Fibroblast of the aortic adventitia (primary cell): Measurements from ENCODE around the gene GMPS. TPM values are rescaled to one million over a fixed set of nuclear protein-coding genes. Genes with fewer than 3 reads are reported as not detected.
A peak's percentile ranks its signal among the peaks of the same experiment; 100 is the strongest.

ENCODE experiments used
- DNase-seq: peaks from one replicate; pipeline ENCODE4 v3.0.0-alpha.2; 2010; ENCODE audit warnings: low read depth
- H3K4me3 ChIP-seq: 2 replicates; pipeline ENCODE4 v1.5.1; 2011; ENCODE audit warnings: low read depth, mild to moderate bottlenecking, control low read depth, low read length, moderate library complexity
- total RNA-seq: library from RNA; depleted of rRNA; stranded (reverse); fragments of >200 nt; gene quantifications from 2 replicates; pipeline ENCODE4 v1.2.3, GENCODE V29; 2012; ENCODE audit warnings: low replicate concordance
- TF ChIP-seq, protein P1 (sequence below): IDR thresholded peaks from 2 replicates; pipeline ENCODE4 v1.5.1; 2011; ENCODE audit warnings: mild to moderate bottlenecking, low read length, control low read depth, inconsistent platforms; ENCODE audit not compliant: insufficient read depth

Gene GMPS
- total RNA-seq, 1 donor, result 87.5 TPM

GRCh38 chr3:155991212-155991611, 120.8 kb downstream of the GMPS start:
- peak; percentile 21 for DNase-seq
- TF ChIP-seq, protein P1, sequence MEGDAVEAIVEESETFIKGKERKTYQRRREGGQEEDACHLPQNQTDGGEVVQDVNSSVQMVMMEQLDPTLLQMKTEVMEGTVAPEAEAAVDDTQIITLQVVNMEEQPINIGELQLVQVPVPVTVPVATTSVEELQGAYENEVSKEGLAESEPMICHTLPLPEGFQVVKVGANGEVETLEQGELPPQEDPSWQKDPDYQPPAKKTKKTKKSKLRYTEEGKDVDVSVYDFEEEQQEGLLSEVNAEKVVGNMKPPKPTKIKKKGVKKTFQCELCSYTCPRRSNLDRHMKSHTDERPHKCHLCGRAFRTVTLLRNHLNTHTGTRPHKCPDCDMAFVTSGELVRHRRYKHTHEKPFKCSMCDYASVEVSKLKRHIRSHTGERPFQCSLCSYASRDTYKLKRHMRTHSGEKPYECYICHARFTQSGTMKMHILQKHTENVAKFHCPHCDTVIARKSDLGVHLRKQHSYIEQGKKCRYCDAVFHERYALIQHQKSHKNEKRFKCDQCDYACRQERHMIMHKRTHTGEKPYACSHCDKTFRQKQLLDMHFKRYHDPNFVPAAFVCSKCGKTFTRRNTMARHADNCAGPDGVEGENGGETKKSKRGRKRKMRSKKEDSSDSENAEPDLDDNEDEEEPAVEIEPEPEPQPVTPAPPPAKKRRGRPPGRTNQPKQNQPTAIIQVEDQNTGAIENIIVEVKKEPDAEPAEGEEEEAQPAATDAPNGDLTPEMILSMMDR, result no peak
- H3K4me3 ChIP-seq, result no peak overlapping the region

- TF ChIP-seq, protein P1, result no peak
- DNase-seq, result no peak
- H3K4me3 ChIP-seq, result no peak overlapping the region
Measured at GRCh38 chr3:155991847-155992246, 121.4 kb downstream of the GMPS start.

Other genes with a start within 250 kb of the GMPS start
- gene PLCH1, start 125.6 kb upstream of the GMPS start, total RNA-seq, result 0.09 TPM in 1 of 2 replicates, not detected in the other
- gene C3orf33, start 64.4 kb upstream of the GMPS start, total RNA-seq, result 2.8 and 5.7 TPM in 2 replicates
- gene SLC33A1, start 16.2 kb upstream of the GMPS start, total RNA-seq, result 24.4 and 49.8 TPM in 2 replicates
- 3.3 and 9.2 TPM in 2 replicates for gene KCNAB1, start 249.9 kb downstream of the GMPS start, total RNA-seq